Activated CD4-positive, alpha-beta T cell treated with anti-CD3 and anti-CD28 coated beads, Interleukin-2, amount 10 ng/mL, durations not matched to agents 7 days and 5 days (primary cell): Measurements from ENCODE around the gene OR10K1. TPM values are rescaled to one million over a fixed set of nuclear protein-coding genes. Genes with fewer than 3 reads are reported as not detected.
A peak's percentile ranks its signal among the peaks of the same experiment; 100 is the strongest.

Experiments
- CTCF ChIA-PET: fragments of 350-600 bp; sonication (Branson Sonifier 250); formaldehyde crosslinking; loops from one replicate; lab custom pipeline; 2021; ENCODE audit warnings: antibody characterized with exemption; lab: Charles Lee
- POLR2A ChIA-PET: fragments of 350-600 bp; sonication (Branson Sonifier 250); formaldehyde crosslinking; loops from one replicate; lab custom pipeline; 2021; ENCODE audit warnings: antibody characterized with exemption; lab: Charles Lee
- DNase-seq: peaks from one replicate; pipeline ENCODE4 v3.0.0-alpha.2; 2020
- H3K27ac Mint-ChIP-seq: one replicate; pipeline ENCODE4 v1.8.0; 2021; ENCODE audit warnings: mild to moderate bottlenecking, moderate library complexity, mixed read lengths
- H3K27me3 Mint-ChIP-seq: one replicate; pipeline ENCODE4 v1.8.0; 2021; ENCODE audit warnings: mixed read lengths
- H3K36me3 Mint-ChIP-seq: one replicate; pipeline ENCODE4 v1.8.0; 2021; ENCODE audit warnings: low read depth, mixed read lengths
- H3K4me1 Mint-ChIP-seq: one replicate; pipeline ENCODE4 v1.8.0; 2021; ENCODE audit warnings: mixed read lengths
- H3K4me3 Mint-ChIP-seq: one replicate; pipeline ENCODE4 v1.8.0; 2021; ENCODE audit warnings: mild to moderate bottlenecking, moderate library complexity, mixed read lengths
- H3K9me3 Mint-ChIP-seq: one replicate; pipeline ENCODE4 v1.8.0; 2021; ENCODE audit warnings: mixed read lengths
- total RNA-seq, 2 experiments: library from RNA; stranded (reverse); gene quantifications; one replicate each; pipeline ENCODE4 v1.2.3, GENCODE V29; 2021

Gene OR10K1
- total RNA-seq, 2 experiments from 2014 or later, result not detected

DNA sequence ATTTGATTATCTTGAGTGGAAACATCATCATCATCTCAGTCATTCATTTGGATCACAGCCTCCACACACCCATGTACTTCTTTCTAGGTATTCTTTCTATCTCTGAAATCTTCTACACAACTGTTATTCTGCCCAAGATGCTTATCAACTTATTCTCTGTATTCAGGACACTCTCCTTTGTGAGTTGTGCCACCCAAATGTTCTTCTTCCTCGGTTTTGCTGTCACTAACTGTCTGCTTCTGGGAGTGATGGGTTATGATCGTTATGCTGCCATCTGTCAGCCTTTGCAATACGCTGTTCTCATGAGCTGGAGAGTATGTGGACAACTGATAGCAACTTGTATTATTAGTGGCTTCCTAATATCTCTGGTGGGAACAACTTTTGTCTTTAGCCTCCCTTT lies 29.7 kb downstream of the OR10K1 start:
- Mint-ChIP-seq H3K27ac (no peak overlapping the region), H3K27me3 (peaks cover 19% of the 10 kb centered on the region), H3K36me3 (no peaks in the 10 kb centered on the region), H3K9me3 (no peaks in the 10 kb centered on the region), H3K4me1 (no peaks in the 10 kb centered on the region), H3K4me3 (no peak overlapping the region)
- CTCF ChIA-PET, result no interaction called here
- POLR2A ChIA-PET, result no interaction called here
- DNase-seq, result no peak

- H3K27me3 Mint-ChIP-seq, result peaks cover 22% of the 10 kb centered on the region
- DNase-seq, result no peak
- ChIA-PET CTCF (no interaction called here), POLR2A (no interaction called here)
- no peaks in the 10 kb centered on the region for H3K4me1 Mint-ChIP-seq
- no peak overlapping the region for H3K27ac Mint-ChIP-seq
- H3K9me3 Mint-ChIP-seq, result no peaks in the 10 kb centered on the region
- H3K4me3 Mint-ChIP-seq, result no peak overlapping the region
- H3K36me3 Mint-ChIP-seq, result no peaks in the 10 kb centered on the region
Observed at GRCh38 chr1:158493054-158493453, 31.4 kb downstream of the OR10K1 start.

GRCh38 chr1:158494796-158495195 lies 33.2 kb downstream of the OR10K1 start:
- Mint-ChIP-seq H3K9me3 (no peaks in the 10 kb centered on the region), H3K36me3 (no peaks in the 10 kb centered on the region), H3K4me3 (no peak overlapping the region), H3K27ac (no peak overlapping the region), H3K4me1 (no peaks in the 10 kb centered on the region), H3K27me3 (peaks cover 11% of the 10 kb centered on the region)
- POLR2A ChIA-PET, result no interaction called here
- CTCF ChIA-PET, result no interaction called here
- no peak for DNase-seq

DNA sequence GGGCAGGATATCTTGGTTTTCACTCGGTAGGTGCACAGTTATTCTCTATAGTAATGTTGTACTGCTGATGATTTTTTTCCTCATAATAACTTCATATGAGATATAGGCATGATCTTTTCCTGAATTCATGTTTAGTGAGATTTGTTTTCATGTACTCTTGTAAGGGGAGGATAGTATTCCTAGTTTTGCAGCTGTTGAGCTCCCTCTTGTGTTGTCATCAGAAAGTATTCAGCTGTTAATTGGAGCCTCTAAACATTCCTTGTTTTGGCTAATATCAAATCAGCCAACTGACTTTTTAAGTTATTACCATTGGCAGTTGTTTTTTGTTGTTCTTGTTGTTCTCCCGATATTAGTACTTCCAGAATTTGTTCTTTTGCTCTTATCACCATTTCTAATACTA lies 34.7 kb downstream of the OR10K1 start:
- Mint-ChIP-seq H3K27me3 (peaks cover 11% of the 10 kb centered on the region), H3K4me1 (no peaks in the 10 kb centered on the region), H3K4me3 (no peak overlapping the region), H3K27ac (no peak overlapping the region), H3K36me3 (no peaks in the 10 kb centered on the region), H3K9me3 (no peaks in the 10 kb centered on the region)
- POLR2A ChIA-PET, result no interaction called here
- no peak for DNase-seq
- CTCF ChIA-PET, result no interaction called here

DNA sequence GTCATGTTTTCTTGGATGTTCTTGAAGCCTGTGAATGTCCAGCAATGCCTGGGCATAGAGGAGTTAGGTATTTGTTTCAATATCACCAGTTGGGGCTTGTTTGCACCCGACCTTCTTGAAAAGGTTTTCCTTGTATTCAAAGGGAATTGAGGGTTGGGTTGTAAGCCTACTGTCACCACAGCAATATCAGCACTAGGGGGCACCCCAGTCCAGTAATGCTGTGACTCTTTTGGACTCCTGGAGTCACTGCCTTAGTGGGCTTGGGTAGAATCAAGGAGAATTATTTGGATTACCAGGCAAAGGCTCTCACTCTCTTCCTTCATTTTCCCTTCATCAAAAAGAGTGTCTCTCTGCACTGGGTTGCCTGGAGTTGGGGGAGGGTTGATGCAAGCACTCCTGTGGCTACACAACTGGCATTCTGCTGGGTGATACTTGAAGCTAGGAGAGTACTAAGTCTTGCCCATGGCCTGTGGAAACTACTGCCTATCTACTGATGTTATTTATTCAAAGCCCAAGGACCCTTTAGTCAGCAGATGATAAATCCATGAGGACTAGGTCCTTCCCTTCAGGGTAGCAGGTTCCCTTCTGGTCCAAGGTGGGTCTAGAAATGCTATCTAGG lies 44.8 kb downstream of the OR10K1 start:
- H3K4me3 Mint-ChIP-seq, result no peak overlapping the region
- peak; percentile 38 for DNase-seq
- ChIA-PET POLR2A (no interaction called here), CTCF (no interaction called here)
- no peaks in the 10 kb centered on the region for H3K9me3 Mint-ChIP-seq
- H3K36me3 Mint-ChIP-seq, result no peaks in the 10 kb centered on the region
- no peak overlapping the region for H3K27ac Mint-ChIP-seq
- H3K4me1 Mint-ChIP-seq, result no peaks in the 10 kb centered on the region
- peaks cover 30% of the 10 kb centered on the region for H3K27me3 Mint-ChIP-seq

- H3K27me3 Mint-ChIP-seq, result peaks cover 30% of the 10 kb centered on the region
- no peaks in the 10 kb centered on the region for H3K36me3 Mint-ChIP-seq
- ChIA-PET CTCF (no interaction called here), POLR2A (no interaction called here)
- H3K4me1 Mint-ChIP-seq, result no peaks in the 10 kb centered on the region
- no peak overlapping the region for H3K27ac Mint-ChIP-seq
- H3K4me3 Mint-ChIP-seq, result no peak overlapping the region
- no peak for DNase-seq
- H3K9me3 Mint-ChIP-seq, result no peaks in the 10 kb centered on the region
Observed at GRCh38 chr1:158507511-158507910, 45.9 kb downstream of the OR10K1 start.

DNA sequence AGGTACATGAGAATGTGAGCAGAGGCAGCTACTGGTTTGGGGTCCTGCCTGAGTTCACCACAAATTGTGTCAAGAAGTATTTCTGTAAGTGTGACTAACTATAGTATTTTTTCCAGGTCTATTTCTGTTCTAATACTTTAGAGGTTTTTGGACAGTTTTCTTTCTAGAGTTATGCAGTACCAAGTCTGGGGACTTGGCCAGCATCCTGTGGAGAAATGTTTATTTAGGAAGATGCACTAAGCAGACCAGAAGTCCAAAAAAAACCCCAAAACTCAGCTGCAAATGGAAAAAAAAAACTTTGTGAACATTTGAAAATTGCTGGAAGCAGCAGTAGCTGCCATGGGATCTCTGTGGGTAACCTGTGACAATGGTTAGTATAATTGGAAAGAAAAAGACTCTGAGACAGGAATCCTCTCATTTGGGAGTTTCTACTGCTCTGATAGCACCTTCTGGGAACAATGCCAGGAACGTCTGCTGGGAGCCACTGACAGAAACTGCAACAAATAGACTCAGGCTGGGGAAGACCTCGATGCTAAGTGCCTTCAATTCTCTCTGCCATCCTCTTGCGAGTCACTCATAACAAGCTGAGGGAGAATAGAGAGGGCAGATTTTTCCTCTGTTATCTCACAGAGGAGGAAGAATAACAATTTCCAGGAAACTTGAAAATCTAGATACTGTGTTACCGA lies 48.0 kb downstream of the OR10K1 start:
- H3K9me3 Mint-ChIP-seq, result no peaks in the 10 kb centered on the region
- no peaks in the 10 kb centered on the region for H3K4me1 Mint-ChIP-seq
- DNase-seq, result no peak
- CTCF ChIA-PET, result no interaction called here
- H3K27me3 Mint-ChIP-seq, result peaks cover 19% of the 10 kb centered on the region
- POLR2A ChIA-PET, result interaction anchor here (0.6 kb wide), 1 partner anchor 297 kb away, joined by 3 read pairs; no protein-coding TSS in a partner anchor
- H3K27ac Mint-ChIP-seq, result no peak overlapping the region
- no peaks in the 10 kb centered on the region for H3K36me3 Mint-ChIP-seq
- no peak overlapping the region for H3K4me3 Mint-ChIP-seq

DNA sequence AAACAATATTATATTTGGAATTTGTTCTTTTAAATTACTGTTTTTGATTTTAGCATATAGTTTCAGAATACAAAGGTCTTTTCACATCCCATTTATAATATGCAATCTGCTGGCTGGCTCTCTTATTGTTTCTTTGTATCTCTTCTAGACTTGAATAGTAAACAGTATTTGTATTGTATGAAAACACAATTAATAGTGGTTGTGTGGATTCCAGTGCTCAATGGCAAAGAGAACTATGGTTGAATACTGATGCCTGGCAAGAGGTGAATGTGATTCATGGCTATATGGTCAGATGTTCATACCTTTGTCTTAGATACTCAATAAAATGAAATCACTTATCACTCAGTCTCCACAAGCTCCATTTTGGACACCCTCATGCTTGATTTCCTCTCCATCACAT lies 55.3 kb downstream of the OR10K1 start:
- DNase-seq, result no peak
- POLR2A ChIA-PET, result no interaction called here
- no peak overlapping the region for H3K4me3 Mint-ChIP-seq
- CTCF ChIA-PET, result no interaction called here
- H3K36me3 Mint-ChIP-seq, result no peaks in the 10 kb centered on the region
- H3K27ac Mint-ChIP-seq, result no peak overlapping the region
- no peaks in the 10 kb centered on the region for H3K4me1 Mint-ChIP-seq
- H3K9me3 Mint-ChIP-seq, result no peaks in the 10 kb centered on the region
- H3K27me3 Mint-ChIP-seq, result peaks cover 12% of the 10 kb centered on the region

Other genes starting within 250 kb of the OR10K1 start
- gene CD1A, start 207.4 kb upstream of the OR10K1 start, total RNA-seq, result under 1 TPM in 1 of 2 experiments, not detected in 1; 0.17 TPM
- not detected for gene CD1C, start 171.9 kb upstream of the OR10K1 start, total RNA-seq
- not detected for gene CD1B, start 130.3 kb upstream of the OR10K1 start, total RNA-seq
- not detected for gene CD1E, start 107.9 kb upstream of the OR10K1 start, total RNA-seq
- gene OR10T2, start 62.4 kb upstream of the OR10K1 start, total RNA-seq, result not detected
- gene OR10K2, start 35.6 kb upstream of the OR10K1 start, total RNA-seq, result not detected
- not detected for gene OR10R2, start 10.4 kb downstream of the OR10K1 start, total RNA-seq
- not detected for gene OR6Y1, start 92.6 kb downstream of the OR10K1 start, total RNA-seq
- not detected for gene OR6P1, start 108.7 kb downstream of the OR10K1 start, total RNA-seq
- gene OR10X1, start 118.1 kb downstream of the OR10K1 start, total RNA-seq, result not detected
- not detected for gene OR10Z1, start 143.4 kb downstream of the OR10K1 start, total RNA-seq
- not detected for gene SPTA1, start 224.9 kb downstream of the OR10K1 start, total RNA-seq
- gene OR6K2, start 238.8 kb downstream of the OR10K1 start, total RNA-seq, result not detected